Measurements from ENCODE around the gene IARS1. TPM values are rescaled to one million over a fixed set of nuclear protein-coding genes. Genes with fewer than 3 reads are reported as not detected.

IARS1 gene
- total and polyA plus RNA-seq, 2 of the 8 experiments (the other 6 are each of a cell fraction or from before 2014, with no cell fraction given) = 74.9 to 243 TPM

GRCh38 chr9:92247296-92247695, 46.2 kb downstream of the IARS1 start:
- Histone ChIP-seq H3K27ac (ENCODE audit: low read depth, low read length) (no peak overlapping the region), H3K14ac (ENCODE audit: insufficient read length) (no peak overlapping the region), H3K4me1 (replicated peaks in 1 of 4; ENCODE audit: control insufficient read depth in 3 of 4, insufficient read depth in 4 of 4, low read length in 3 of 4) (no peaks in the 10 kb centered on the region), H3K56ac (replicated peaks; ENCODE audit: insufficient read length, low read depth, low read length) (no peak overlapping the region), H3K4me2 (ENCODE audit: insufficient read depth in 1 of 2, low read depth in 2 of 2, low read length in 2 of 2) (no peak overlapping the region), H2BK15ac (ENCODE audit: low read length) (no peak overlapping the region), H2BK20ac (ENCODE audit: low read length) (no peak overlapping the region), H3K23me2 (ENCODE audit: low read depth, low read length) (no peaks in the 10 kb centered on the region), H4K20me1 (replicated peaks in 1 of 2; ENCODE audit: control insufficient read depth in 1 of 2, insufficient read depth in 2 of 2, low read length in 2 of 2) (peaks cover 2 to 17% of the 10 kb centered on the region in 2 experiments), H4K91ac (replicated peaks; ENCODE audit: insufficient read length, low read length) (no peak overlapping the region), H3K4ac (replicated peaks; ENCODE audit: insufficient read length, low read depth, low read length) (no peak overlapping the region), H3K27me3 (replicated peaks in 1 of 4; ENCODE audit: control insufficient read depth in 3 of 4, extremely low read depth in 1 of 4, insufficient read depth in 3 of 4, low read length in 3 of 4) (no peaks in the 10 kb centered on the region), H2AK5ac (ENCODE audit: low read depth, low read length) (no peak overlapping the region), H4K5ac (ENCODE audit: insufficient read length, low read depth, low read length) (no peak overlapping the region), H3K18ac (ENCODE audit: extremely low read depth, low read length) (no peak overlapping the region), H3K9ac (replicated peaks in 1 of 4; ENCODE audit: extremely low read depth in 1 of 4, low read depth in 3 of 4, low read length in 3 of 4) (no peak overlapping the region), H3K23ac (ENCODE audit: insufficient read length) (no peak overlapping the region), H4K8ac (ENCODE audit: extremely low read depth, insufficient read depth, low read length) (no peak overlapping the region), H2BK12ac (ENCODE audit: low read depth, low read length) (no peak overlapping the region), H3K79me1 (ENCODE audit: low read depth, low read length) (no peaks in the 10 kb centered on the region), H3K36me3 (ENCODE audit: control insufficient read depth in 2 of 4, insufficient read depth in 4 of 4, low read length in 3 of 4) (peaks cover 54 to 99% (median 88%) of the 10 kb centered on the region in 4 experiments), H3K4me3 (ENCODE audit: extremely low read depth in 1 of 4, insufficient read depth in 2 of 4, low read depth in 3 of 4, low read length in 4 of 4) (no peak overlapping the region), H2AFZ (ENCODE audit: low read length) (no peak overlapping the region), H2BK120ac (replicated peaks; ENCODE audit: low read depth, low read length) (no peak overlapping the region), H3K9me3 (ENCODE audit: insufficient read depth in 2 of 2, low read depth in 1 of 2, low read length in 1 of 2) (no peaks in the 10 kb centered on the region), H2BK5ac (ENCODE audit: low read depth, low read length) (no peak overlapping the region), H3K79me2 (ENCODE audit: control insufficient read depth in 1 of 2, insufficient read depth in 2 of 2, low read length in 2 of 2) (no peaks in the 10 kb centered on the region)
- ChIA-PET CTCF (ENCODE audit: partially characterized antibody) (interaction anchor here (1.5 kb wide), 1 partner anchor 56 kb away, joined by 3 read pairs; no protein-coding TSS in a partner anchor), POLR2A (ENCODE audit: partially characterized antibody) (interaction anchor here (1.5 kb wide), 1 partner anchor 16 kb away, joined by 4 read pairs; no protein-coding TSS in a partner anchor)
- DNase-seq (ENCODE audit: low read depth in 1 of 2, low spot score in 2 of 2) = no peak
- 84% methylated on average over 4 of the region's 4 CpGs; no CpG with 5 or more reads in 1 of the 2 experiments for WGBS, 2 experiments (ENCODE audit: extremely low coverage in 1 of 2, insufficient coverage in 1 of 2, insufficient read length in 1 of 2, insufficient replicate concordance in 2 of 2, low coverage in 1 of 2, low lambda C conversion rate in 2 of 2, missing lambda C conversion rate in 1 of 2)
- no peak for FAIRE-seq
- TF ChIP-seq SP4 (IDR thresholded peaks at IDR 0.05; ENCODE audit: low read length) (no peak), GABPA (IDR thresholded peaks at IDR 0.05; ENCODE audit: borderline replicate concordance, insufficient read depth, low read length) (no peak)
